VCaP (cell line): Measurements from ENCODE around the gene CDK15.

Experiments
- H3K27ac ChIP-seq: fragments of 450-650 bp; 2 replicates; pipeline ENCODE4 v1.5.1; 2017
- CTCF ChIP-seq: fragments of 450-650 bp; conservative IDR thresholded peaks from 2 replicates; pipeline ENCODE4 v1.5.1; 2017; ENCODE audit warnings: mild to moderate bottlenecking, moderate library complexity

Gene CDK15

GRCh38 chr2:201901786-201902185 is 95.4 kb downstream of the CDK15 start:
- TF ChIP-seq CTCF = no peak
- H3K27ac ChIP-seq = no peak overlapping the region

- no peak for TF ChIP-seq CTCF
- no peak overlapping the region for H3K27ac ChIP-seq
Observed at GRCh38 chr2:201904538-201905420, 98.4 kb downstream of the CDK15 start.

DNA sequence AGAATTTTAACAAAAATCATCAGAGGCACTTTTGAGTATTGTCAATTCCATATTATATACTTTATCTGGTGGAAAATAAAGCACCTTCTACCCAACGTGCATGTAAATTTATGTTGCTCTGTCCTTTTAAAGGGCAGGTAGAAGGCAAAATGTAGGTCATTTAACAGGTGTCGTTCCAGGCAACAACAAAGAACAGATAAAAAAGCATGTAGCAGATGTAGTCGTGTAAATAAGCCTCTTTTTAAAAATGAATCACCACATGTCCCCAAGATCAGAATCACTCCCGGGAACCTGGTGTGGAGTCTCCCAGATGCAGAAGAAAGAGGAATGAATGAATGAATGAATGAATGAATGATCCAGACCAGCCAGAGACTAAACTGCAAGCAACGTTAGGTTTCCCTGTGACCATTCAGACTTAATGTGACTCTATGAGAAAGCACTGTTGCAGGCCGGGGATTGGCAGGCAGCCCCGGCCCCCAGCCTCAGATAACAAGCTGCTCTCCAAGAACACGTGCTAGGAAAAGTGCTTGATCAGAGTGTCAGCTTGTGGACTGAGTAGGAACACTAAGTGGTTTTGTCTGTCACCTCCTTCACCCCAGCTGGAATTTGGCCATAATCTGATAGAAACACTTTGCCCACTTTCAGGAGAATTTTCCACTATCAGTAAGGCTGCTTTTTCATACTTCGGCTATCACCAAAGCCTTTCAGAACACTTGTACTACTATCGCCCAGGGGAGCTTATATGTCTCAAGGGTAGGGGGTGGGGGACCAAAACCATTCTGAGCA is 100.6 kb downstream of the CDK15 start:
- no peak overlapping the region for H3K27ac ChIP-seq
- no peak for TF ChIP-seq CTCF

DNA sequence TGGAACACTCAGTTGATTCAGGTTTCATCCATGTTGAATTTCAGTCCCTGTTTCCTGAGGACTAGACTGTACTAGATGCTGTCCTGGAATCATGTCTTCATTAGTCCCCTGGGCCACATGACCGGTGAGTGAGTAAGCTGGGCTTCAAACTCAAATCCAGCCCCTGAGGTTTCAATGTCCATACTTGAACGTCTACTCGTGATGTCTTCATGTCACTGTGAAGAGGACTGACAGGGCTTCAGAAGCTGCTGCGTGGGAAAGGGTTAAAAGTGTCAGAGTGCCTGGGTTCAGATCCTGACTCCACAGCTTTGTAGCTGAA is 101.2 kb downstream of the CDK15 start:
- H3K27ac ChIP-seq = no peak overlapping the region
- no peak for TF ChIP-seq CTCF

- no peak overlapping the region for H3K27ac ChIP-seq
- TF ChIP-seq CTCF = no peak
Observed at GRCh38 chr2:201908901-201909300, 102.6 kb downstream of the CDK15 start.

DNA sequence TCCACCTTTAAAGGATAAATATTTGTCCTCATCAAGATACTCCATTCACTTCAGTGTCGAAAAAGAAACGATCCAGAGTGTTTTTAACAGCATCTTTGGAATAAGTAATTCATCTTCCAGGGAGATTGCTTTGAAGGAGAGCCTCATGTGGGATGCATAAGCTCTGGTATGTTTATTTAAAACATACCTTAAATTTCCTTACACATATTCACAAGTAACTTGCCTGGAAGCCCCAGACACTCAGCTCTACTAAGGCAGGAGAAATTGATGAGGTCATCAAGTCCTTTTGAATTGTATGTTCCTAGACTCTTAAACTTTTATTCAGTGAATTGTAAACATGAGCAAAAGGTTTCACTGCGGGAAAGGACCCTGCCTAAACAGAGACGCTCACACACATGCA is 103.0 kb downstream of the CDK15 start:
- H3K27ac ChIP-seq = no peak overlapping the region
- TF ChIP-seq CTCF = no peak

GRCh38 chr2:201909961-201910361 is 103.6 kb downstream of the CDK15 start:
- no peak for TF ChIP-seq CTCF
- no peak overlapping the region for H3K27ac ChIP-seq
